ENCODE measurements around the gene BIN1. TPM values are rescaled to one million over a fixed set of nuclear protein-coding genes. Genes with fewer than 3 reads are reported as not detected.

BIN1 gene
- total RNA-seq, 1 experiment from 2014 or later = 58.6 TPM

DNA sequence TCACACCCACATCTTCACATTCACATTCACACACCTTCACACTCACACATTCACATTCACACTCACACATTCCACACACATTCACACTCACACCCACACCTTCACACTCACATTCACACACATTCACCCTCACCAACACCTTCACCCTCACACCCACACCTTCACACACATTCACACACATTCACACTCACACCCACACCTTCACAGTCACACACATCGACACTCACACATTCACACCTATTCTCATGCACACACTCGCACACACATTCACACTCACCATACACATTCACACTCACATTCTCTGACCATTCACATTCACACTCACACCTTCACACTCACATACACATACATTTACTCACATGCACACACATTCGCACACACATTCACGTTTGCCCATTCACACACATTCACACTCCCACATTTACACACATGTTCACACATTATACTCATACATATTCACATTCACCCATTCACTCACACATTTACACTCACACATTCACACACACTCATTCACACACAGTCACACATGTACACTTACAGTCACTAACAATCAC is 62.7 kb downstream of the BIN1 start:
- no TSS peak for BruUV-seq (replicated peaks)
- CTCF ChIA-PET = no interaction called here

DNA sequence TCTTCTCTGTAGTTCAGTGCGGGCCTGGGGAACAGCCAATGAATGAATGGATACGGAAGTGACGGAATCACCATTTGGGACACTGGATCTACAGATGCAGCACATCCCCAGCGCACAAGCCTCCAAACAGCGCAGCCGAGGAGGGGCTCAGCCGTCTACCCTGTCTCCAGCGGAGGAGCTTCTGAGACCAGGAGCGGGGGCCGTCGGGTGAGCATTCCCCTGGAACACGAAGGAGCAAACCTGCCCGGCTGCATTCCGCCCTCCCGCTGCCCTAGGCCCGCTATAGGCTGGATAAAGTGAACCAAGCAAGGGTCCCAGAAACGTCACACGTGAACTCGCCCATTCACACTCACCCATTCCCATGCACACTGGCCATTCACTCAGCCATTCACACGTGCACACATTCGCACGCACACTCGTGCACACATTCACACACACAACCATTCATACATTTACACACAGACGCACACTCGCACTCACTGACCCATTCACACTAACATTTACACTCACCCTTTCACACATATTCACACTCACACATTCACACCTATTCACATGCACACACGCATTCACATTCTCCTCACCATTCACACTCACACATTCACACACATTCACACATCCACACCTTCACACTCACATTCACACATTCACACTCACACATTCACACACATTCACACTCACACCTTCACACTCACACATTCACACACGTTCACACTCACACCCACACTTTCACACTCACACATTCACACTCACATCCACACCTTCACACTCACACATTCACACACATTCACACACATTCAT is 63.4 kb downstream of the BIN1 start:
- Histone ChIP-seq H3K36me3 (ENCODE audit: control insufficient read depth, insufficient read depth, low read length) (no peaks in the 10 kb centered on the region), H3K9me3 (ENCODE audit: control insufficient read depth, insufficient read depth, low read depth, low read length) (no peaks in the 10 kb centered on the region), H3K4me3 (ENCODE audit: low read depth in 2 of 2, low read length in 2 of 2) (no peak overlapping the region), H3K27me3 (ENCODE audit: control insufficient read depth, insufficient read depth, low read length) (no peaks in the 10 kb centered on the region), H3K4me1 (ENCODE audit: control insufficient read depth, insufficient read depth, low read length) (no peaks in the 10 kb centered on the region), H3K27ac (ENCODE audit: low read length) (no peak overlapping the region)
- ChIA-PET POLR2A (no interaction called here), CTCF (no interaction called here)
- no peak for ATAC-seq
- intact Hi-C loops (cut with micrococcal nuclease; ENCODE audit: unreplicated experiment) = no loop called here
- in situ Hi-C loops (cut with HindIII; ENCODE audit: low pct_unique_long_range_greater_than_20kb, low sequenced_read_pairs) = no loop called here
- DNase-seq (ENCODE audit: low read depth, low spot score) = no peak
- TF ChIP-seq POLR2AphosphoS5 (IDR thresholded peaks at IDR 0.05; ENCODE audit: low read depth, low read length) = no peak
- TF ChIP-seq SIN3A (IDR thresholded peaks at IDR 0.05; ENCODE audit: borderline replicate concordance, insufficient read depth, low read depth, low read length) = no peak
- TF ChIP-seq, protein P1, sequence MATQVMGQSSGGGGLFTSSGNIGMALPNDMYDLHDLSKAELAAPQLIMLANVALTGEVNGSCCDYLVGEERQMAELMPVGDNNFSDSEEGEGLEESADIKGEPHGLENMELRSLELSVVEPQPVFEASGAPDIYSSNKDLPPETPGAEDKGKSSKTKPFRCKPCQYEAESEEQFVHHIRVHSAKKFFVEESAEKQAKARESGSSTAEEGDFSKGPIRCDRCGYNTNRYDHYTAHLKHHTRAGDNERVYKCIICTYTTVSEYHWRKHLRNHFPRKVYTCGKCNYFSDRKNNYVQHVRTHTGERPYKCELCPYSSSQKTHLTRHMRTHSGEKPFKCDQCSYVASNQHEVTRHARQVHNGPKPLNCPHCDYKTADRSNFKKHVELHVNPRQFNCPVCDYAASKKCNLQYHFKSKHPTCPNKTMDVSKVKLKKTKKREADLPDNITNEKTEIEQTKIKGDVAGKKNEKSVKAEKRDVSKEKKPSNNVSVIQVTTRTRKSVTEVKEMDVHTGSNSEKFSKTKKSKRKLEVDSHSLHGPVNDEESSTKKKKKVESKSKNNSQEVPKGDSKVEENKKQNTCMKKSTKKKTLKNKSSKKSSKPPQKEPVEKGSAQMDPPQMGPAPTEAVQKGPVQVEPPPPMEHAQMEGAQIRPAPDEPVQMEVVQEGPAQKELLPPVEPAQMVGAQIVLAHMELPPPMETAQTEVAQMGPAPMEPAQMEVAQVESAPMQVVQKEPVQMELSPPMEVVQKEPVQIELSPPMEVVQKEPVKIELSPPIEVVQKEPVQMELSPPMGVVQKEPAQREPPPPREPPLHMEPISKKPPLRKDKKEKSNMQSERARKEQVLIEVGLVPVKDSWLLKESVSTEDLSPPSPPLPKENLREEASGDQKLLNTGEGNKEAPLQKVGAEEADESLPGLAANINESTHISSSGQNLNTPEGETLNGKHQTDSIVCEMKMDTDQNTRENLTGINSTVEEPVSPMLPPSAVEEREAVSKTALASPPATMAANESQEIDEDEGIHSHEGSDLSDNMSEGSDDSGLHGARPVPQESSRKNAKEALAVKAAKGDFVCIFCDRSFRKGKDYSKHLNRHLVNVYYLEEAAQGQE (IDR thresholded peaks at IDR 0.05; ENCODE audit: insufficient read depth in 1 of 2, low read depth in 2 of 2, low read length in 1 of 2) = no peak
- TF ChIP-seq TCF7L2 (IDR thresholded peaks at IDR 0.05; ENCODE audit: low read depth, low read length) = no peak
- TF ChIP-seq, protein P2, sequence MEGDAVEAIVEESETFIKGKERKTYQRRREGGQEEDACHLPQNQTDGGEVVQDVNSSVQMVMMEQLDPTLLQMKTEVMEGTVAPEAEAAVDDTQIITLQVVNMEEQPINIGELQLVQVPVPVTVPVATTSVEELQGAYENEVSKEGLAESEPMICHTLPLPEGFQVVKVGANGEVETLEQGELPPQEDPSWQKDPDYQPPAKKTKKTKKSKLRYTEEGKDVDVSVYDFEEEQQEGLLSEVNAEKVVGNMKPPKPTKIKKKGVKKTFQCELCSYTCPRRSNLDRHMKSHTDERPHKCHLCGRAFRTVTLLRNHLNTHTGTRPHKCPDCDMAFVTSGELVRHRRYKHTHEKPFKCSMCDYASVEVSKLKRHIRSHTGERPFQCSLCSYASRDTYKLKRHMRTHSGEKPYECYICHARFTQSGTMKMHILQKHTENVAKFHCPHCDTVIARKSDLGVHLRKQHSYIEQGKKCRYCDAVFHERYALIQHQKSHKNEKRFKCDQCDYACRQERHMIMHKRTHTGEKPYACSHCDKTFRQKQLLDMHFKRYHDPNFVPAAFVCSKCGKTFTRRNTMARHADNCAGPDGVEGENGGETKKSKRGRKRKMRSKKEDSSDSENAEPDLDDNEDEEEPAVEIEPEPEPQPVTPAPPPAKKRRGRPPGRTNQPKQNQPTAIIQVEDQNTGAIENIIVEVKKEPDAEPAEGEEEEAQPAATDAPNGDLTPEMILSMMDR (IDR thresholded peaks at IDR 0.05) = no peak
- BruUV-seq (replicated peaks) = no TSS peak

More for the DNA sequence above, 62.7 kb downstream of the BIN1 start:
- intact Hi-C loops (cut with micrococcal nuclease; ENCODE audit: unreplicated experiment) (no loop called here), in situ Hi-C loops (cut with HindIII; ENCODE audit: low pct_unique_long_range_greater_than_20kb, low sequenced_read_pairs) (no loop called here)
- POLR2A ChIA-PET = no interaction called here
- DNase-seq (ENCODE audit: low read depth, low spot score) = no peak
- H3K36me3 ChIP-seq (ENCODE audit: control insufficient read depth, insufficient read depth, low read length) = no peaks in the 10 kb centered on the region
- no peaks in the 10 kb centered on the region for H3K9me3 ChIP-seq (ENCODE audit: control insufficient read depth, insufficient read depth, low read depth, low read length)
- H3K4me3 ChIP-seq (ENCODE audit: low read depth in 2 of 2, low read length in 2 of 2) = no peak overlapping the region
- no peak for ATAC-seq
- H3K27ac ChIP-seq (ENCODE audit: low read length) = no peak overlapping the region
- H3K27me3 ChIP-seq (ENCODE audit: control insufficient read depth, insufficient read depth, low read length) = no peaks in the 10 kb centered on the region
- TF ChIP-seq TCF7L2 (IDR thresholded peaks at IDR 0.05; ENCODE audit: low read depth, low read length) = no peak
- no peaks in the 10 kb centered on the region for H3K4me1 ChIP-seq (ENCODE audit: control insufficient read depth, insufficient read depth, low read length)

Measured in Panc1 (cell line).